Subcutaneous abdominal adipose tissue (tissue), 5 donors: ENCODE data around the gene HAP1.
A peak's percentile ranks its signal among the peaks of the same experiment; 100 is the strongest.

Source experiments
- H3K27ac ChIP-seq: one replicate; pipeline ENCODE4 v1.7.0; 2013; ENCODE audit warnings: low read depth, mild to moderate bottlenecking, inconsistent platforms, low read length, moderate library complexity
- H3K27me3 ChIP-seq, 5 donors: one replicate each; pipeline ENCODE4 v1.7.0; 2013; ENCODE audit warnings: low read length in 5 of 5, inconsistent platforms in 1 of 5; ENCODE audit not compliant: control insufficient read depth in 5 of 5, insufficient read depth in 4 of 5
- H3K36me3 ChIP-seq, 5 donors: one replicate each; pipeline ENCODE4 v1.7.0; 2013; ENCODE audit warnings: low read length in 5 of 5; ENCODE audit not compliant: control insufficient read depth in 5 of 5, insufficient read depth in 5 of 5
- H3K4me1 ChIP-seq, 5 donors: one replicate each; pipeline ENCODE4 v1.7.0; 2013; ENCODE audit warnings: low read length in 5 of 5, mild to moderate bottlenecking in 3 of 5, moderate library complexity in 1 of 5; ENCODE audit not compliant: control insufficient read depth in 5 of 5, insufficient read depth in 5 of 5
- H3K4me3 ChIP-seq, 5 donors: one replicate each; pipeline ENCODE4 v1.7.0; 2013; ENCODE audit warnings: low read length in 5 of 5, low read depth in 1 of 5
- H3K9ac ChIP-seq, 5 donors: one replicate each; pipeline ENCODE4 v1.7.0; 2013; ENCODE audit warnings: low read length in 5 of 5, mild to moderate bottlenecking in 4 of 5, moderate library complexity in 3 of 5
- H3K9me3 ChIP-seq, 5 donors: one replicate each; pipeline ENCODE4 v1.7.0; 2013; ENCODE audit warnings: low read length in 5 of 5; ENCODE audit not compliant: control insufficient read depth in 5 of 5
- donor health status: healthy.
- donor health status: healthy.
- donor health status: healthy.
- donor health status: healthy.
- donor health status: healthy.

Gene HAP1

GRCh38 chr17:41695134-41695661 is 39.2 kb downstream of the HAP1 start:
- Histone ChIP-seq H3K27me3 (no peaks in the 10 kb centered on the region), H3K9me3 (no peaks in the 10 kb centered on the region), H3K9ac (no peak overlapping the region), H3K4me1 (peaks cover 11 to 43% (median 39%) of the 10 kb centered on the region in 5 donors), H3K4me3 (no peak overlapping the region), H3K27ac (no peak overlapping the region), H3K36me3 (peaks cover 23 to 52% (median 48%) of the 10 kb centered on the region in 5 donors)

GRCh38 chr17:41692722-41693521 is 41.5 kb downstream of the HAP1 start:
- H3K4me1 ChIP-seq = peaks cover 11 to 54% (median 46%) of the 10 kb centered on the region in 5 donors
- H3K36me3 ChIP-seq = peaks cover 29 to 61% (median 56%) of the 10 kb centered on the region in 5 donors
- H3K9ac ChIP-seq = no peak overlapping the region
- H3K4me3 ChIP-seq = no peak overlapping the region
- no peak overlapping the region for H3K27ac ChIP-seq
- H3K27me3 ChIP-seq = no peaks in the 10 kb centered on the region
- no peaks in the 10 kb centered on the region for H3K9me3 ChIP-seq

- peak overlapping the region; percentile 28 to 94 (median 81) for H3K4me3 ChIP-seq
- peaks cover 4 to 44% (median 34%) of the 10 kb centered on the region in 5 donors for H3K4me1 ChIP-seq
- H3K9ac ChIP-seq = peak overlapping the region in 2 of 5 donors; percentile 48 to 52
- peak overlapping the region; percentile 100 for H3K27ac ChIP-seq
- H3K9me3 ChIP-seq = no peaks in the 10 kb centered on the region
- H3K36me3 ChIP-seq = peaks cover 29 to 61% (median 56%) of the 10 kb centered on the region in 5 donors
- no peaks in the 10 kb centered on the region for H3K27me3 ChIP-seq
These were observed 43.2 kb downstream of the HAP1 start for GRCh38 chr17:41691031-41691777.

GRCh38 chr17:41690497-41690896 is 43.9 kb downstream of the HAP1 start:
- H3K4me3 ChIP-seq = peak overlapping the region; percentile 81 to 95 (median 83)
- H3K9ac ChIP-seq = peak overlapping the region in 4 of 5 donors; percentile 90 to 95 (median 93)
- no peaks in the 10 kb centered on the region for H3K27me3 ChIP-seq
- peak overlapping the region; percentile 100 for H3K27ac ChIP-seq
- no peaks in the 10 kb centered on the region for H3K9me3 ChIP-seq
- peaks cover 3 to 37% (median 29%) of the 10 kb centered on the region in 5 donors for H3K4me1 ChIP-seq
- H3K36me3 ChIP-seq = peaks cover 29 to 61% (median 56%) of the 10 kb centered on the region in 5 donors

- peak overlapping the region; percentile 81 to 95 (median 83) for H3K4me3 ChIP-seq
- H3K4me1 ChIP-seq = peaks cover 3 to 36% (median 29%) of the 10 kb centered on the region in 5 donors
- no peaks in the 10 kb centered on the region for H3K9me3 ChIP-seq
- H3K9ac ChIP-seq = peak overlapping the region; percentile 90 to 98 (median 94)
- H3K27me3 ChIP-seq = no peaks in the 10 kb centered on the region
- peak overlapping the region; percentile 100 for H3K27ac ChIP-seq
- peaks cover 29 to 53% (median 49%) of the 10 kb centered on the region in 5 donors for H3K36me3 ChIP-seq
These were observed 44.7 kb downstream of the HAP1 start for GRCh38 chr17:41689497-41690299.

- Histone ChIP-seq H3K9me3 (no peaks in the 10 kb centered on the region), H3K4me1 (peaks cover 3 to 36% (median 29%) of the 10 kb centered on the region in 5 donors), H3K27ac (peak within 1 kb of the TSS; percentile 100), H3K9ac (peak within 1 kb of the TSS; percentile 92 to 100 (median 95)), H3K4me3 (peak within 1 kb of the TSS; percentile 81 to 95 (median 85)), H3K27me3 (no peaks in the 10 kb centered on the region), H3K36me3 (peaks cover 26 to 45% (median 44%) of the 10 kb centered on the region in 5 donors)
These were observed 45.6 kb downstream of the HAP1 start, which contains the start of gene EIF1 for GRCh38 chr17:41688641-41689496. Gene EIF1, plus strand, starts transcription at chr17:41688885. Its CDS starts 154 bp downstream, at chr17:41689039.

- peaks cover 3 to 36% (median 29%) of the 10 kb centered on the region in 5 donors for H3K4me1 ChIP-seq
- H3K9ac ChIP-seq = peak overlapping the region; percentile 59 to 100 (median 73)
- peaks cover 26 to 37% (median 37%) of the 10 kb centered on the region in 5 donors for H3K36me3 ChIP-seq
- H3K4me3 ChIP-seq = peak overlapping the region; percentile 74 to 94 (median 82)
- H3K27ac ChIP-seq = peak overlapping the region; percentile 100
- no peaks in the 10 kb centered on the region for H3K9me3 ChIP-seq
- no peaks in the 10 kb centered on the region for H3K27me3 ChIP-seq
These were observed 46.4 kb downstream of the HAP1 start for GRCh38 chr17:41687828-41688640.

- H3K4me1 ChIP-seq = peaks cover 2 to 27% (median 21%) of the 10 kb centered on the region in 5 donors
- H3K36me3 ChIP-seq = peaks cover 14 to 20% (median 19%) of the 10 kb centered on the region in 5 donors
- H3K27me3 ChIP-seq = no peaks in the 10 kb centered on the region
- no peak overlapping the region for H3K9ac ChIP-seq
- H3K27ac ChIP-seq = no peak overlapping the region
- H3K9me3 ChIP-seq = no peaks in the 10 kb centered on the region
- no peak overlapping the region for H3K4me3 ChIP-seq
These were observed 48.2 kb downstream of the HAP1 start for GRCh38 chr17:41686281-41686680.
